ENCODE data around the gene SLC25A41. TPM values are rescaled to one million over a fixed set of nuclear protein-coding genes. Genes with fewer than 3 reads are reported as not detected.

The SLC25A41 gene
- total RNA-seq, 1 donor = not detected

DNA sequence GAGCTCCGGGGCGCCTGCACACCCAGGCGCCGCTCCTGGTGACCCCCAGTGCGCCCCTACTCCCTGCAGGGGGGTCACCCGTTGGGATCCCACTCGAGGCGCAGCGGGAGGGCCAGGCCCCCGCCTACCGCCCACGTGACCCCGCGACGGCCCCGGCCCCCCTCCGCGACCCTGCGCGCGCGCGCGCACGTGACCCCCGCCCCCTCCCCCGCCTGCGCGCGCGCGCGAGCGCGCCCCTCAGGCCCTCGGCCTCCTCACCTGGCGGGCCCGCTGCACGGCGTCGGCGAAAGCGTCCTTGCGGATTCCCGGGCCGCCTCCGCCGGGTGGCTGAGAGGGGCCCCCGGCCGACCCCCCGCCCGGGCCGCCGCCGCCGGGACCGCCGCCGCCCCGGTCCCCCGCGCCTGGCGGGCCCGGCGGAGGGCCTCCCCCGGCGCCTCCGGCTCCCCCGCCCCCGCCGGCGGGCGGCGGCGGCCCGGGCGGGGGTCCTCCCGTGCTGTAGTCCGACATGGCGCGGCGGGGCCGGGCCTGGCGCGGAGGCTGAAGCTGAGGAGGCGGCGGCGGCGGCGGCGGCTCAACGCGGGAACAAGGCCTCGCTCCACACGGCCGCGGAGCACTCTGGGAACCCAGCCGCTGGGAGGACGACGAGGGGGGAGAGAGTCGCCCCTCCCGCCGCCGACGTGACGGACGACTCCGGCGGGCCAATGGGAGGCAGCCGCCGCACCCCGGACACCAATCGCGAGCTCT lies 9.2 kb downstream of the SLC25A41 start, which contains the start of gene KHSRP:
Gene KHSRP, minus strand, starts transcription at position 617 of the 744 bp plus-strand sequence. Its CDS starts 110 bp downstream, at position 507.
- peaks cover 46% of the 10 kb centered on the region for H4K20me1 ChIP-seq (ENCODE audit: insufficient read depth, low read length)
- H3K79me2 ChIP-seq (ENCODE audit: insufficient read depth, low read length) = peaks cover 49% of the 10 kb centered on the region
- TF ChIP-seq CTCF (IDR thresholded peaks at IDR 0.05; ENCODE audit: extremely low read depth, low read depth, low read length) = no peak

GRCh38 chr19:6423499-6424194 lies 9.9 kb downstream of the SLC25A41 start:
- peaks cover 41% of the 10 kb centered on the region for H3K36me3 ChIP-seq (ENCODE audit: insufficient read depth, low read length)
- H3K4me2 ChIP-seq (ENCODE audit: insufficient read depth, low read length) = peak overlapping the region; percentile 94
- no peaks in the 10 kb centered on the region for H3K9me3 ChIP-seq (ENCODE audit: low read depth, low read length)
- H3K79me2 ChIP-seq (ENCODE audit: insufficient read depth, low read length) = peaks cover 57% of the 10 kb centered on the region
- H2AFZ ChIP-seq (ENCODE audit: low read length) = peak overlapping the region; percentile 36
- no peaks in the 10 kb centered on the region for H3K27me3 ChIP-seq (ENCODE audit: insufficient read depth, low read length)
- peak; percentile 97 for DNase-seq (ENCODE audit: insufficient read length, low spot score, missing footprints)
- H3K4me1 ChIP-seq (ENCODE audit: insufficient read depth, low read length) = peaks cover 5% of the 10 kb centered on the region
- no peak for TF ChIP-seq CTCF (IDR thresholded peaks at IDR 0.05; ENCODE audit: extremely low read depth, low read depth, low read length)
- H3K27ac ChIP-seq (ENCODE audit: low read depth, low read length) = peak overlapping the region; percentile 75
- peaks cover 51% of the 10 kb centered on the region for H4K20me1 ChIP-seq (ENCODE audit: insufficient read depth, low read length)
- peak overlapping the region; percentile 94 for H3K4me3 ChIP-seq (ENCODE audit: insufficient read depth, low read length)

More for the DNA sequence above, 9.2 kb downstream of the SLC25A41 start, which contains the start of gene KHSRP:
- peak within 1 kb of the TSS; percentile 75 for H3K27ac ChIP-seq (ENCODE audit: low read depth, low read length)
- no peaks in the 10 kb centered on the region for H3K9me3 ChIP-seq (ENCODE audit: low read depth, low read length)
- H3K27me3 ChIP-seq (ENCODE audit: insufficient read depth, low read length) = no peaks in the 10 kb centered on the region
- peak; percentile 100 for DNase-seq (ENCODE audit: insufficient read length, low spot score, missing footprints)
- peak within 1 kb of the TSS; percentile 87 for H2AFZ ChIP-seq (ENCODE audit: low read length)
- H3K4me1 ChIP-seq (ENCODE audit: insufficient read depth, low read length) = peaks cover 5% of the 10 kb centered on the region
- peaks cover 34% of the 10 kb centered on the region for H3K36me3 ChIP-seq (ENCODE audit: insufficient read depth, low read length)
- H3K4me2 ChIP-seq (ENCODE audit: insufficient read depth, low read length) = peak within 1 kb of the TSS; percentile 94
- peak within 1 kb of the TSS; percentile 94 for H3K4me3 ChIP-seq (ENCODE audit: insufficient read depth, low read length)

DNA sequence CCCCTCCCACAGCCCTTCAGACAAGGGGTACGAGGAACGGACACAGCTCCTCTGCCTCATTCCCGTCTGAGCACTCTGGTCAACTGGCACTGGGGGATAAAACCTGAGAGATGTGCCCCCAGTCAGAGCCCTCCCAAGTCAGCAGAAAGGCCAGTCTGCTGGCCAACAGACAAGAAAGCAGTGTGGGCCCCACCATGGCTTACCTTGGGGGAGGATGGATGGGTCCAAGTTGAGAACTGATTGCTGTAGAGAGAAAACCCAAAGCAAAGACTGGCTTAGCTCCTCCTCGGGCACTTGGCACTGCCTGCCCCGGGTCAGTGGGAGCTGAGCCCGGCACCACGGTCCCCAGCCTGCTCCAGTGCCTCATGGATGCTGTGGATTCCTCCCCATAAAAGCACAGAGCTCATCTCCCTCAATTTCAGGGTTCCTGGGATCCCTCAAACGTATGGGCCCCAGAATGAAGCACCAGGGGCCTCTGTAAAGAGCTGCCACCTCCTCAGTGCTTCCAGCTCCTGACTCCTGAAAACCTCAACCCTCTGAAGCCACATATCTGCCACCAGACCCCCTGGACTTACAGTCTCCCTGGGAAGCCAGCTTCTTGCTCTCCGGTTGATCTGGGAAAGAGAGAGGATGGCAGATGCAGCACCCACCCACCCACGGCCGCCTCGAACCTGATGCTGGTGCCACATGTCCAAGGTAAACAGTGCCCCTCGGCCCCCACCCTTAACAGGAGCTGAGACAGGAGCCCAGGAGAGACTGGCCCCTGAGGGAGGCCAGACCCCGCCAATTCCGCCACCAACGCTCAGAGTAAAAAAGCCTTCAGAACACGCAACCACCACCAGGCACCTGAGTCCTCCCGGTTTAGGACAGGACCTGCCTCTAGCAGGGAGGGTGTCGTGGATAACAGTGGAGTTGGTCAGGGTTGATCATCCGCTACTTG lies 12.2 kb downstream of the SLC25A41 start:
- Histone ChIP-seq H3K4me2 (ENCODE audit: insufficient read depth, low read length) (no peak overlapping the region), H2AFZ (ENCODE audit: low read length) (no peak overlapping the region), H3K36me3 (ENCODE audit: insufficient read depth, low read length) (peaks cover 64% of the 10 kb centered on the region), H3K79me2 (ENCODE audit: insufficient read depth, low read length) (peaks cover 68% of the 10 kb centered on the region), H3K4me3 (ENCODE audit: insufficient read depth, low read length) (no peak overlapping the region), H3K9me3 (ENCODE audit: low read depth, low read length) (no peaks in the 10 kb centered on the region), H3K27ac (ENCODE audit: low read depth, low read length) (no peak overlapping the region), H3K4me1 (ENCODE audit: insufficient read depth, low read length) (peaks cover 5% of the 10 kb centered on the region), H4K20me1 (ENCODE audit: insufficient read depth, low read length) (peaks cover 63% of the 10 kb centered on the region), H3K27me3 (ENCODE audit: insufficient read depth, low read length) (no peaks in the 10 kb centered on the region)
- peak; percentile 66 for DNase-seq (ENCODE audit: insufficient read length, low spot score, missing footprints)
- no peak for TF ChIP-seq CTCF (IDR thresholded peaks at IDR 0.05; ENCODE audit: extremely low read depth, low read depth, low read length)

All from osteoblast (primary cell).